COLO668 (cell line): ENCODE measurements around the gene PLD3.
"Not testable (repeated sequence)": the region's sequence is repeated elsewhere in the genome, so short reads cannot be mapped to it uniquely, and the experiment has no call there.

ENCODE experiments used
- DNase-seq: peaks from one replicate; lab custom pipeline; 2025; ENCODE audit not compliant: unreplicated experiment; lab: John Stamatoyannopoulos, UW

The PLD3 gene

GRCh38 chr19:40388481-40388880 lies 40.0 kb downstream of the PLD3 start:
- no peak for DNase-seq

GRCh38 chr19:40389404-40390083 lies 41.0 kb downstream of the PLD3 start:
- no peak for DNase-seq

- no peak for DNase-seq
Measured at GRCh38 chr19:40390084-40390742, 41.7 kb downstream of the PLD3 start, which contains the start of gene HIPK4. Gene HIPK4 (minus strand): TSS chr19:40390181. CDS start chr19:40389902, 279 bp downstream.

GRCh38 chr19:40392123-40392522 lies 43.6 kb downstream of the PLD3 start:
- no peak for DNase-seq

GRCh38 chr19:40392894-40393517 lies 44.5 kb downstream of the PLD3 start:
- DNase-seq, result peak; percentile 19

GRCh38 chr19:40393894-40394815 lies 45.7 kb downstream of the PLD3 start:
- DNase-seq, result no peak

- no peak for DNase-seq
Measured at GRCh38 chr19:40394816-40395210, 46.3 kb downstream of the PLD3 start.

- no peak for DNase-seq
Measured at GRCh38 chr19:40395956-40396355, 47.5 kb downstream of the PLD3 start.

- no peak for DNase-seq
Measured at GRCh38 chr19:40396886-40397567, 48.5 kb downstream of the PLD3 start.

GRCh38 chr19:40397568-40397906 lies 49.0 kb downstream of the PLD3 start:
- DNase-seq, result no peak

- no peak for DNase-seq
Measured at GRCh38 chr19:40398417-40399131, 50.1 kb downstream of the PLD3 start.

- no peak for DNase-seq
Measured at GRCh38 chr19:40400559-40400958, 52.1 kb downstream of the PLD3 start.

GRCh38 chr19:40403262-40403984 lies 54.9 kb downstream of the PLD3 start:
- peak; percentile 53 for DNase-seq

GRCh38 chr19:40407714-40408597 lies 59.5 kb downstream of the PLD3 start:
- peak; percentile 12 for DNase-seq

- DNase-seq, result not testable (repeated sequence)
Measured at GRCh38 chr19:40408598-40408925, 60.1 kb downstream of the PLD3 start.

- no peak for DNase-seq
Measured at GRCh38 chr19:40410030-40410389, 61.5 kb downstream of the PLD3 start.

- DNase-seq, result no peak
Measured at GRCh38 chr19:40411125-40411842, 62.8 kb downstream of the PLD3 start.

GRCh38 chr19:40411958-40412499 lies 63.5 kb downstream of the PLD3 start:
- DNase-seq, result no peak
